HG03095 (cell line): ENCODE measurements around the gene LIPA.
"Not testable (repeated sequence)": the region's sequence is repeated elsewhere in the genome, so short reads cannot be mapped to it uniquely, and the experiment has no call there.

Experiments
- ATAC-seq: cut with Tn5 transposase; IDR thresholded peaks from one replicate; pipeline ENCODE4 v1.9.1; 2021; ENCODE audit warnings: moderate library complexity; ENCODE audit not compliant: unreplicated experiment

LIPA gene

GRCh38 chr10:89271532-89271931, 20.0 kb upstream of the LIPA start:
- ATAC-seq, result no peak

DNA sequence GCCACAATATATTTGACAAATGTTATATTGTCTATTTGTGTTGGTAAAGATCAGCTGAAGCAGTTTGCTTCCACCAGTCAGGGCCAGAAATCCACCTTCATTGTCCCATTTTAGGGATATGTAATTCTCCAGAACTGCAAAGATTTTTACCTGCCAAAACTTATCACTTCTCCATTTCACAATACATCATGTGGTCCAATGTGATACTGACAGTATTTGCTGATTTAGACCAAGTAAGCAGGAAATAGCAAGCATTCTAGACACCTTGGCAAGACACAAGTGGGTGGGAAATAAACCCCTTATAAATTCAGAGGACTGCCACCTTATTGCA, 18.5 kb upstream of the LIPA start:
- ATAC-seq, result no peak

GRCh38 chr10:89269433-89270152, 18.0 kb upstream of the LIPA start:
- ATAC-seq, result no peak

DNA sequence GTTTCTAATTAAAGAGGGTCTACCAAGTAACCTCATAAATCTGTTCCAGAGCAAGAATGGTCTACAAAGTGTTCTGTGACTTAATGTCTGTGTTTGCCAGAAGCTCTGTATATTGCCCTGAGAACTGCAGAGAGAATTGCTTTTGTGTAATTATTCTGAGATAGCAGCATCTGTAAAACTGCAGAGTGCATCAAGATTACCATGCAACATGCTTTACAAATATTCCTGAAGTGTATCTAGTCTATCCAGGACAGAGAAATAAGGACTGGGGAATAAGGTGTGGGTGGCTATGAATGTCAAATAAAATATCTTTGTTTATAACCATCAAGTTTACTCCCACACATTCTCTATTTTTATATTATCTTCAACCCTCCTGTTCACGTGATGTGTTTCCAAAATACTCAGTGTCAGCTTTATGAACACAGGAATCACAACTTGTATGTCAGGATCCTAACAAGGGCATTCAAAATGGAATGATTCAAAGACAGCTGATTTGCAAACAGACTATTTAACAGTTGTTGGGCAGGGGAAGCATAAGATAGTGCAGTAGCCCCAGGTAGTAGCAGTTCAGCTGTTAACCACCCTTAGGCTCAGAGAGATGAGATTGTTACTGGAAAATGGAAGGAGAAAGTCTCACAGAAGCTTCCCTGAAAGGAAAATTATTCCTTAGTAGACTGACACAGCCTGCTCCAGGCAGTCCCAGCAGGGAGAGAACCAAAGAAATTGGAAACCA, 15.3 kb upstream of the LIPA start:
- no peak for ATAC-seq

- ATAC-seq, result no peak
Measured at GRCh38 chr10:89263531-89263930, 12.0 kb upstream of the LIPA start.

DNA sequence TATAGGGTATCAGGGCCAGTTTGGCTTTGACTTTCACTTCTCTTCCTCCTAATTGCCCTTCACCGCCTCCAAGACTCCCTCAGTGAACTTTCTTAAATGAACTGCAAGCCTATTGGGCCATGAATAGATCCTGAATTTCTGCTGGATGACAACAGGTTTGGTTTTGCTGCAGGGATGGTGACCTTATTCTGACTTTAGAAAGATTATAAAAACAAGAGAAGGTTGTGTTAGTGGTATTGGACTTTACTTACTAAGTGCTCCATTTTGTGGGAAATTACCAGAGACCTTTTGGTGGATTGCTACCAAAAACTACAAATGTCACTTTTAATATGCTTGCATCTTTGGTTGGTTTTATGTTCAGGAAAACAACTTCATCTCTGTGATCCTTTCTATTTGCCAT, 11.5 kb upstream of the LIPA start:
- ATAC-seq, result no peak

GRCh38 chr10:89262086-89263051, 10.8 kb upstream of the LIPA start:
- ATAC-seq, result no peak

- no peak for ATAC-seq
Measured at GRCh38 chr10:89258881-89259280, 7.3 kb upstream of the LIPA start.

DNA sequence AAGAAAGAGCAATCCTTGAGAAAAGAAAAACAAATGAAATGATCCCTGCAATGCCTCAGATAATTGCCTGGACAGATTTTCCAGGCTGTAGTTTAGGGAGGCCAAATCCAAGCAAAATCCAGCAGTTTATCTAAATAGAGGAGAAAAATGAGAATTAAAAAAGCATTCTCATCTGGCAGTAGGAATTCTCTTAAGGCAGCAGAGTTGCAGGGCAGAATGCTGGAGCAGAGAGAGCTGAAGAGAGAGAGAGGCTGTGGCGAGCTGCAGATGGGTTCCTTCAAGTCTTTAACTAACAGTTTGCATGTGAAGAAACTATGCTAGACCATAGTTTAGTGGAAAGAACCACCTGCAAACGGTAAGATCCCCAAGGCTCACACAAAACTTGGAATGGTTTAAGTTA, 6.0 kb upstream of the LIPA start:
- ATAC-seq, result no peak

- no peak for ATAC-seq
Measured at GRCh38 chr10:89256962-89257361, 5.4 kb upstream of the LIPA start.

DNA sequence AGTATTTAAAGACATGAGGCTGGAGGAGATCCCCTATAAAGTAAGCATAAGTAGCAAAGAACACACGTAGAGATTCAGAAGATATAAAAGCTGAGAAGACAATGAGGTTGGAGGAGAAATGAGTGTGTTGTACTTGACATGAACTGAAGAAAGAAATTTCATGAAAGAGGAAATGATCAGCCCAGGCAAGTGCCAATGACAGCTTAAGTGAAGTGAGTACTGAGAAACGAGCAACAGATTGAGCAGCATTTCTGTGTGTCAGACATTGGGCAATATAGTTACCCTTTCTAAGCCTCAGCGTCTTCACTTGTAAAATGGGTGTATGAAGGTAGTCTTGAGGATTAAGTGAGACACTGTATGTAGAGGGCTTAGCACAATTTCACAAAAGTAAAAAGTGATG, 4.8 kb upstream of the LIPA start:
- ATAC-seq, result no peak

DNA sequence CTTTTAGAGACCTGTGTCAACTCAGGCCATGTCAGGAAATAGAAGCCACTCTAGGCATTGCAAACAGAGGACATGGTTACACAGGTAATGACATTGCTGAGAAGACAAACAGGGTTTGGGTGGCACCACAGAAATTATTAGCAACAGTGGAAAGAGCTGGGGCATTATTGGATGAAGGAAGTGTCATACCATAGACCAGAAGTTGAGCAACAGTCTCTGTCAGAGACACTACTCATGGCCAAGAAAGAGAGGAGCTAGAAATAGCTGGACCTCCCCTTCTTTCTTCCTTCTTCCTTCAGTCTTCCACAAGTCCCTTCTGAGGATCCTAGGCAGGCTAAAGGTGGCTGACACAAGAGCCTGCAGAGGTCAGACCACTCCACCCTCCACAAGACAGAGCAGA, 4.2 kb upstream of the LIPA start:
- no peak for ATAC-seq

- ATAC-seq, result not testable (repeated sequence)
Measured at GRCh38 chr10:89255091-89255579, 3.6 kb upstream of the LIPA start.

- ATAC-seq, result no peak
Measured at GRCh38 chr10:89252225-89252585, 630 bp upstream of the LIPA start.

DNA sequence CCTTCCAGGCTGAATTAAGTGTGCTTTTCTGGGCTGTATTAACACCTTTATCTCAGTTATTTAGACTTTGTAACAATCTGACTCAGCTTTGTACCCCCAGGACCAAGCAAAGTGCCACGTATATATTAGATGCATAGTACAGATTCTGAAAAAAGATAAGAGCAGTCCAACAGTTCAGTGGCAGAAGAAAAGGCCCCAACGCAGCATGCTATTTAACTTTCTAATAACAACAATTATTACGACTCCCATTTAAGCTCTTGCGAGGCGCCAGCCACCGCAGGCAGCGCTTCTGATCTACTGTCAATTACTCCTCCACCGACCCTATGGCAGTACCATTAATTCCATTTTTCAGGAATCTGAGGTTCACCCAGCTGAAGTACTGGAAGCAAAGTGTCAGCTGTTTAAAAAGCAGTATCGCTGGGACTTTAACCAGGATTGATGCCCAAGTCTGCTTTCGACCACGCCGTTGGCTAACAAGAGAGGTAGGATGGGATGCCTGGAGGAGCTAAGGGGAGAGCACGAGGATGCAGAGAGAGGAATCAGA, 638 bp downstream of the LIPA start:
- no peak for ATAC-seq

DNA sequence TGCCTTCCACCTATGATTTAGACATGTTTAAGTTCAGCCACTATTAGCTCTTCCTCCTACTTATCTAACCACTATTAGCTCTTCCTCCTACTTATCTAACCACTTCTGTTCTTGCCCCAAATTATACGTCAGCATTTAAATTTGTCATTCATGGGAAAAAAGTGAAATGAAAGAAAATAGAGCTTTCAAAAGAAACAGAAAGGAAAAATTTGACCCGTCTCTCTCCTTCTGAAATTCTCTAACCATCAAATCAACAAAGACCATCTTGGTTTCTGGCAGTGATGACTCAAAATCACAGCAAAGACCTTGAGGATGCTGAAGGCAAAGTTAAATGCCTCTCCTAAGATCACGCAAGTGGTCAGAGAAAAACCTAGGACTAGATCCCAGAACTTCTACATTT, 2.6 kb downstream of the LIPA start:
- ATAC-seq, result no peak

DNA sequence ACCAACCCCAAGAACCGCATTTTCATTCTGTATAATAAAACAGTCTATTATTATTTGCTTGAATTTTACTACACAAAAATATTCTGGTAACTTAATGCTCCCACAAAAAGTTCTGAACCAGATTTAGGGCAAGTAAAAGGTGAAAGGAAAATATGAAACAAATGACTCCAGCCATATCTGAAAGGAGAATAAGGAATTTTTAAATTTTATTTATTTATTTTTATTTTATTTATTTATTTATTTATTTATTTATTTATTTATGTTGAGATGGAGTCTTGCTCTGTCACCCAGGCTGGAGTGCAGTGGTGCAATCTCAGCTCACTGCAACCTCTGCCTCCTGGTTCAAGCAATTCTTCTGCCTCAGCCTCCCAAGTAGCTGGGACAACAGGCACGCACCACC, 4.0 kb downstream of the LIPA start:
- ATAC-seq, result not testable (repeated sequence)

- ATAC-seq, result no peak
Measured at GRCh38 chr10:89245802-89246201, 5.8 kb downstream of the LIPA start.

DNA sequence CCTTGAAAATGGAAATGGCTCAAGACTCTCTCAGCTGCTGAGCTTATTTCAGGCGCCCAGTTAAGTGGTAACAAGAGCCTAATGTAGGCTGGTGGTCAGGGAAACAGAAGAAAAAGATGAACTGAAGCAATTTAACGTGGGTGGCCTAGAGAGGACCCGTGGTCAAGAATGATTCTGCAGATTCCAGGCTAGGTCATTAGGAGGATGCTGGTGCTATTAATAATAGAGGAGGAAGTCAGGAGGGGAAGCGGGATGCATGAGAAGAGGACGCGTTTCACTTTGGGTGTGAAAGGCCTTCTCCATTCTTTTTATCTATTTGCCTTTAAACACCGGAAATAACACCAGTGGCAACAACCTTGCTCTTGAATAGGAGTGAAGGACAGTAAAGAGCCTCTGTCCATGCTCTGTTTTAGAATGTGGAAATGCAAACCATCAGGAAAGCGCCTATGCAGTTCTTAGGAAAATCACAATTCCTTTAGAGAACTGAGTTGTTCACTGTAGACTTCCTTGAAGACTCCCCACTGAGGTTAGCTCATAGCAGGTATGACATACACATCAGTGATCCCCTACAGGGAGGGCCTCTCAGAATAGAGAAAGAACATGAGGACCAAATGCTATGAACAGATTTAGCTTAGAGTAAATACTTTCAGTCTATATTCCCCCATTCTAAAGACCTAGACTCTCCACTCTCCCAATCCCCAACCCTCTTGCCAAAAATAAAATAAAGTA, 8.6 kb downstream of the LIPA start:
- no peak for ATAC-seq

GRCh38 chr10:89242345-89242684, 9.3 kb downstream of the LIPA start:
- no peak for ATAC-seq
